Stimulated activated CD4-positive, alpha-beta T cell treated with anti-CD3 and anti-CD28 coated beads, Interleukin-2, amount 100 ng/mL, for 4 hours (primary cell): ENCODE measurements around the gene PPP1R12B.
"Not testable (repeated sequence)": the region's sequence is repeated elsewhere in the genome, so short reads cannot be mapped to it uniquely, and the experiment has no call there.

Experiments used
- DNase-seq: peaks from one replicate; pipeline ENCODE4 v3.0.0-alpha.2; 2020; ENCODE audit warnings: low read depth

PPP1R12B gene

GRCh38 chr1:202584707-202585589 is 236.4 kb downstream of the PPP1R12B start:
- DNase-seq = no peak

- no peak for DNase-seq
Measured at GRCh38 chr1:202585590-202585933, 237.1 kb downstream of the PPP1R12B start.

DNA sequence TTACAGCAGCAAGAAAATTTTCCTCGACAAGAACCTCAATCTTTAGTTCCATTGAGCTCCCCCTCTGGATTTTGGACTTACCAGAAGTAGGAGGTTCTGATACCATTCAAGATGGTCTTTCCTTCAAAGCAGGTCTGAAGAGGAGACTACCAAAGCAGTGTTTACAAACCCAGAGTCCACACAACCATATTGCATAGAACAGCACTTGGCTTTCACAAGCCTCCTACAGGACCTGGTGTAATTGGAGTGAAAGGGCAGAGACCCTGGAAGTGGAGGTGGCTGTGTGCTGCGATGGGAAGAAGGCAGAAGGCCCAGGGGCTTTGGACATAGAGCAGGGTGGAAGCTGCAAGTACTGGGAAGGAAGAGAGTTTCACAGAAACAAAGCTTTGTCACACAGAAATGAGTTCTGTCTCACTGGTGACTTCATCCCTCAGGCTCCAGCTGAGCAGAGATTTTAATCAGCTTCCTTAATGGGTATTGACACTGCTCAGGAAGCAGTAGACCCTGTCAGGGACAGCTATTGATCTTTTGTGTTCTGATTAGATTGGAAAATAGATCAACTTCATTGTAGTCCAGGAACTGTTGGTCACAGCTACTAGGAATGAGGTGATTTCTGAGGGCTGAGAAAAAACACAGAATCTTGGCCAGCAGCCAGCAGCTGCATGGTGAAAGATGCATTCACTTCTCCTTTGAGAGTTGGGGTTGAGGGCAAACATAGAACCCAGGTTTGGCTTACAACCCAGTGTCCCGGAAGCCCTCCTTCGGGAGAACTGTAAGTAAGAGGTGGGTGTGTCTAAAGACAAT is 237.7 kb downstream of the PPP1R12B start:
- no peak for DNase-seq

DNA sequence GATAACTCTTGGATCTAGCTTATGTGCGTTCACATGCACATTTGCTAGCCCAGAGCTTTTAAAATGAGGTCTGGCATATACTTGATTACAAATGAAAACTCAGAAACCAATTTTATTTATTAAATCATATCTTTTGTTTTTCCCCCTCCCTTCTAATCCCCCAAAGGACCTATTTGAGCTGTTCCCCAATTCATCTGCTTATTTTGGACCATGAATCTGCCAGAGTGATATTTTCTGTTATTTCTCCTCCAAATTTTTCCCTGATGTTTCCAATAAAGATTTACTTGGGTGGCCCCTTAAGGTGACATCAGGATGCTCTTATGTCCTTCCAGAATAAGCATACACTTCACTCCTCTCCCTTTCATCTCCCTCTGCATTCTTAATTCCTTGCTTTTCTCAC is 238.4 kb downstream of the PPP1R12B start:
- DNase-seq = no peak

DNA sequence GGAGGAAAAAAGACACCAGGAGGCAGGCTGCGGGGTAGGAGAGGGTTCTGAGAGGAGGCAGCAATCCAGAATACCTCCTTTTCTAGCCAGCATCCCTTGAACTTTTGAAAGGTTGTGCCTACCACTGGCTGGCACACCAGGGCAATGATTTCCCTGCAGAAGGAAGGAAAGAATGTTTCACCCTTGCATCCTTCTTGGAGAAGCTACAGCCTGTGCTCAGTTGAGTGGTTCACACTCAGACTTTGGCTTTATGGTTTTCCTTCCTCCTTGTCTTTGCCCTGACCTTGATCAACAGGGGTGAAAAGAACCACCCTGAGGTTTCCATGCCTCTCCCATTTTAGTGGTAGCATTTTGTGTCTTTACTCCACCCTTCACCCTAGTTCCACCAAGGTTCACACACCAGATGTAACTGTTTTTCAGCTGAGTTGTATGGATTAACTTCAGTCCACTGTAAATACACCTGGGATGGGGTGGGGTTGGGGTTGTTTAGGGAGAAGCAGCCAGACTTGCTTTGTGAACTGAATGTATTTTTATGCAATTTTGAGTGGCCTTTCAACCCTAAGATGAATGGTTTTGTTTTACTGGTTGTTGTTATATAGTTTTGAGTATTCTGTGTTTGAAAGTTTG is 239.5 kb downstream of the PPP1R12B start:
- DNase-seq = no peak

DNA sequence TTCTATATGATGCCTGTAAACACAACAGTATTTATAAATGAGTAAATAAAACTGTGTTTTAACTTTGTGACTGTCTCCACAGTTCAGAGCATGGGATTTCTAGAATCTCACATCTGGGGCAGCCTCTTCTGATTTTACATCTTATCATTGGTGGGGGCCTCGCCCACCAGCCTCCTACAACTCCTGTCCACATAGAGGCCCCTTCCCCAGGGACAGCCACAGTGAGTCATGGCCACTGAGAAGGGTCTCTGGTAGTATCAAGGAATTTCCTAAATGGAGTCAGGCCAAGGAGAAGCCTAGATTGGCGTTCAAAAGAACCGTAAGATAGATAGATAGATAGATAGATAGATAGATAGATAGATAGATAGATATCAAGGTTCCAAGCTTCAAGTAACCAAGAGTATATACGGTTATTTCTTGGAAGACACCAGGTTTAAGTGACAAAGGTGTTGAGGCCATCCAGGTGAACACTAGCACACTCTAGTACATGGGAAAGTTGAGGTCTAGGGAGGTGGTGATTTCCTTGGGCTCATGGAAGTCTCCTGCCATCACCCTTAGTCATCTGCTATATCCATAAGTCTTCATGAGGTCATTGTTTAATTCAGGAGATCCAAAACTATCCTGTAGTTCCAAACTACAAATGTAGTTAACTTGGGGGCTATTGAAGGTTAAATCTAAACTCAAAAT is 240.1 kb downstream of the PPP1R12B start:
- no peak for DNase-seq

DNA sequence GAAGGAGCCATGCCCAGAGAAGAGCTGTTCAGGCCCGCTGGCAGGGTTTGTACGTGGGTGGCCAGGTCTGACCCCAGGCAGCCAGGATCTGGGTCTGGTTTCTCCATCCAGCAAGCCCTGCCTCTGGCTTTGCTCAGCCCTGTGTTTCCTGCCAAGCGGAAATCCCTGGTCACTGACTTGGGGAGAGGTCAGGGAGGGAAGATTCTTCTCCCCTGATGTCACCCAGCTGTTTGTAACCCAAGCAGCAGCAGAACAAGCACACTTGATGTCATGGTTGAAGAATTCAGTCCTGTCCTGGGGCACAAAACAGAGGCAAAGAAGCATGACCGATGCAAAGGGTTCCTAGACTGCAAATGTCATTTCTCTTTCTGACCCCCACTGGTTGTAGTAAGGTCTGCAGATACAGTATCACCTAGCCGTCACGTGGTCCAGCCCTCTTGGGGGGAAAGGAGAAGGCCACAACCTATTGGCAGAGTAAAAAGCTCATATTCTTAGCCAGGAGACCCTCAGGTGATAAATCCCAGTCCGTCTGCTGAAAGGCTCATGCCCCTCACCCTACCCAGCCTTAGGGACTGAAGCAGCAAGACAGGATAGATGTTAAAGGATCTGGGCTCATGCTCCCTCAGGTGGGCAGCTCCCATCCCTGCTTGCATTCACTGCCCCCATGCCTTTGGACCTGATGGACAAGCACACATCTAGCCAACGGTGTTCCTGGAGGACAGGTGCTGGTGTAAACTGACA is 240.9 kb downstream of the PPP1R12B start:
- no peak for DNase-seq

- DNase-seq = no peak
Measured at GRCh38 chr1:202590126-202590525, 241.6 kb downstream of the PPP1R12B start.

GRCh38 chr1:202590975-202591411 is 242.5 kb downstream of the PPP1R12B start:
- no peak for DNase-seq

- DNase-seq = no peak
Measured at GRCh38 chr1:202591515-202591914, 243.0 kb downstream of the PPP1R12B start.

DNA sequence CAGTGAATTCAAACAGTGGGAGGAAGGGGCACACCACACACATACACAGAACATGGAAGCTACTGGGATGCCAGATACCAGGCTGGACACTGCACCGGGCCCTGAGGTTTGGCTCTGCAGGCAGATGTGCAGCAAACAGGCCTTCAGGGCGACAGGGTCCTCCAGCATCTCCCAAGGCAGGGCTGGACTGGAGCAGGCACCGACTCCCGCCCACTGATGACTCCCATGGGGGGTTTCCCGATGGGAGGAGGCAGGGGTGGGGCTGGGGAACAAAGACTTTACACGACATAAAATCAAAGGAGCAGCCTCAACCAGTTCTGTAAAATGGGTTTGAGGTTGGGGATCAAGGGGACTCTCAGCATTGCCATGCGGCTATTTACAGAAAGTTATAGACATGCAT is 243.6 kb downstream of the PPP1R12B start:
- no peak for DNase-seq

- DNase-seq = no peak
Measured at GRCh38 chr1:202593845-202594244, 245.3 kb downstream of the PPP1R12B start.

GRCh38 chr1:202596638-202597037 is 248.1 kb downstream of the PPP1R12B start:
- DNase-seq = no peak

GRCh38 chr1:202597090-202597761 is 248.7 kb downstream of the PPP1R12B start:
- no peak for DNase-seq

- DNase-seq = no peak
Measured at GRCh38 chr1:202599669-202600431, 251.4 kb downstream of the PPP1R12B start.

DNA sequence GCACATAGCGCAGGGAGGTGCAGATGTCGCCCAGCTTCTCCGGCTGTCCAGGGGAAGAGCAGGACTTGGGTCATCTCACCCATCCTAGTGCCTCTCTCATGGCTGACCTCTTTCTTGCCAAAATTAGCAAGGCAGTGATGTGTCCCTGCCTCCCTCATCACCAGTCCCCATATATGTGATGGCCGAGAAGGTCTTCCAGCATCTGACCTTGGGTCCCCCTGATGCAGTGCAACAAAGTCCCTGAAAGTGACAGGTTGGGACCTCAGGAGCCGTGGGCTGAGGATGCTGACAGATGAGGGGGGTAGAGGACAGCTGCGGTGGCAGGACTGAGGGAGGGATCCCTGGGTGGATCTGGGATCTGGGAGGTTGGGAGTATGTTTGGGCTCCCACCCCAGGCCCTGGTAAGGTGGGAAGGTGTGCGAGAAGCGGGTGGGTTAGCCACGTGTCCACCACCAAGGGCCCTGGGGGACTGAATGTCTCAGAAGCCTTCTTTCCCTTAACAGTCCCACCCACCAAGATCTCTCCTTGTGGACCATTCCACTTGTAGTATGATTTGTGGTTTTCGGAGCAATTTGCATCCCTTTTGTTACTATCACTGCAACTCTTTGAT is 252.0 kb downstream of the PPP1R12B start:
- no peak for DNase-seq

GRCh38 chr1:202603435-202603834 is 254.9 kb downstream of the PPP1R12B start:
- DNase-seq = no peak

DNA sequence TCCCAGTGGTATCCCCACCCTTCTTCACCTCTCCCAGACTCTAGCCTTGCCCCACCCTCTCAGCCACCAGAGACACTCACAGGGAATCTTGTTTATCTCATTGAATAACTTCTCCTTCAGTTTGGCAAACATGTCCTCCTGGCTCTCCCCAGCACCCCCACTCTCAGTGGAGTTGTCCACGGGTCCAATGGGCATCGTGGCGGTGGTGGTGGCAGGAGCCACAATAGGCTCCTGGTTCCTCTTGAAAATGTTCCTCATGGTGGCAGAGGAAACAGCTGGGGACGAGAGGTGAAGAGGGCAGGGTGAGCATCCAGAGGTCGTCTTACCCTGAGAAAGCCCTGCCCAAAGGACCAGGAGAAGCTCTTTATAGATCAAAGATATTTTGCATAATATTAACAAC is 257.0 kb downstream of the PPP1R12B start:
- no peak for DNase-seq

- not testable (repeated sequence) for DNase-seq
Measured at GRCh38 chr1:202612036-202612435, 263.5 kb downstream of the PPP1R12B start.

DNA sequence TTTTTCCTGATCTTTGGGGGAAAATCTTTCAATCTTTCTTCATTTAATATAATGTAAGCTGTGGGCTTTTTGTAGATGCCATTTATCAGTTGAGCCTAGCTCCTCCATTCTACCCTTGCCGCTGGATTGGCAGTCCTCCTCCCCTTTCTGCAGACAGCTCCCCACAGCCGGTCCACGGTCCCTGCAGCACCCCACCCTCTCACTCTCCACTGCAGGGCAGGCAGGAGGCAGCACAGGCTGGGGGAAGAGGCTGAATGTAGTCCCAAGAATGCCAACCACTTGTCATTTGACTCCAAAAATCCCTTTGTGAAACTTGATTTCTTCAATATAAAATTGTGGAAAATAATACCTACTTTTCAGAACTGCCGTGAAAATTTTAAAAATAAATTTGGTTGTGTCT is 265.1 kb downstream of the PPP1R12B start:
- DNase-seq = no peak
